Neural crest cell (in vitro differentiated cells): ENCODE measurements around the gene SPAG7. TPM values are rescaled to one million over a fixed set of nuclear protein-coding genes. Genes with fewer than 3 reads are reported as not detected.

Experiments used
- DNase-seq: peaks from one replicate; pipeline ENCODE4 v3.0.0; 2021; ENCODE audit warnings: low read depth, mixed read lengths, low spot score
- H3K27ac Mint-ChIP-seq: one replicate; pipeline ENCODE4 v1.8.0; 2021; ENCODE audit warnings: mild to moderate bottlenecking, mixed read lengths; ENCODE audit not compliant: unreplicated experiment
- H3K27me3 Mint-ChIP-seq: 2 replicates; pipeline ENCODE4 v1.8.0; 2021; ENCODE audit warnings: low read depth, mild to moderate bottlenecking, mixed read lengths
- H3K36me3 Mint-ChIP-seq: 2 replicates; pipeline ENCODE4 v1.8.0; 2021; ENCODE audit warnings: low read depth, mild to moderate bottlenecking, mixed read lengths
- H3K4me1 Mint-ChIP-seq: 2 replicates; pipeline ENCODE4 v1.8.0; 2021; ENCODE audit warnings: mixed read lengths
- H3K4me3 Mint-ChIP-seq: one replicate; pipeline ENCODE4 v1.8.0; 2021; ENCODE audit warnings: mild to moderate bottlenecking, mixed read lengths
- H3K9me3 Mint-ChIP-seq: 2 replicates; pipeline ENCODE4 v1.8.0; 2021; ENCODE audit warnings: mixed read lengths
- long read RNA-seq: library from polyadenylated mRNA; unstranded; transcript quantifications from one replicate; pipeline ENCODE4 v2.0.0, GENCODE V29; 2020
- total RNA-seq: library from RNA; stranded (reverse); gene quantifications from 2 replicates; pipeline ENCODE4 v1.2.1, GENCODE V29; 2021
- TF ChIP-seq, protein P1 (sequence below): fragments of 200-600 bp; sonication (generic); conservative IDR thresholded peaks from 2 replicates; pipeline ENCODE4 v1.5.0; 2021; ENCODE audit warnings: antibody characterized with exemption, mild to moderate bottlenecking

SPAG7 gene, protein sequence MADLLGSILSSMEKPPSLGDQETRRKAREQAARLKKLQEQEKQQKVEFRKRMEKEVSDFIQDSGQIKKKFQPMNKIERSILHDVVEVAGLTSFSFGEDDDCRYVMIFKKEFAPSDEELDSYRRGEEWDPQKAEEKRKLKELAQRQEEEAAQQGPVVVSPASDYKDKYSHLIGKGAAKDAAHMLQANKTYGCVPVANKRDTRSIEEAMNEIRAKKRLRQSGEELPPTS
- total RNA-seq = 76.9 and 78.9 TPM in 2 replicates
- long read RNA-seq, transcript SPAG7-201 (7 exons, 1,058 nt) = major isoform, 57 of 68 reads
- long read RNA-seq, partial matches to known transcripts = 1 of 68 reads
- long read RNA-seq, other reads (novel, unspliced or antisense) = 5 of 68 reads

DNA sequence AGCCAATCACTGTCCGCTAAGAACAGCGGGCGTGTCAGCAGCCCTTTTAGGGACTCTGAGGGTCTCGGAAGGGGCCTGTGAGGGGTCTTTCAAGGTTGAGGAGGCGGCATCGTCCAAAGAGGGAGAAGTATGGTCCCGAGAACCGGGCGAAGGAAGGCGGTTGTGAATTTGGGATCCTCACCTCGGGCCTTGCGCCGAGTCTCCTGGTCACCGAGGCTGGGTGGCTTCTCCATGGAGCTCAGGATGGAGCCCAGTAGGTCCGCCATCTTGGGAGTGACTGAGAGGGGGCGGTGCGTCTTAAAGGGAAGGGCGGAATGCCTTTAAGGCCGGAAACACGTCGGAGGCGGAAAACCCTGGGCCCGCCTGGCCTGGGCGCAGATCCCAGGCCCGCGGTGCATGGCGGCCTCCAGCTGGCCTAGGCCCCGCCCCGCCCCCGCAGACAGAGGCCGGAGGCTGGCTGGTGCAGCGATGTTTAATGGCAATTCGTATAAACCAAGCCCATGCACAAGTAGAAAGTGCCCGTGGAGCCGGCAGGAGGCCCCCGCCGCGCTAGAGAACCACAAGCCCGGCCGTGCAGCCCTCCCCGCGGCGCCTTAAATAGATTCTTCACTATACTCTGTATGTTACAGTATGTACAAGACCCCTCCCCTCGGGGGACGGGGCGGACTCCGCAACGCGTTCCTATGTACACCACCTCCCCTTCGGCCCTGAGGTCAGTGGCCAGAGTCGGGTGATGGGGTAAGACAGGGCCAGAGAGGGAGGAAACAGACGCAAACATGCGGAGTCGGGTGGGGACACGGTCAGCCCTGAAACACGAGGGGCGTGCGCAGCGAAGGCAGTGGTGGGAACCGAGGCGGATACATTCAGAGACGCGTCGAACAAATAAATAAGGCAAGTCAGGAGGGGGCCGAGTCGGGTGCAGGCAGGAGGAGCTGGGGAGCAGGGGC is at the start of gene SPAG7:
TSS of gene SPAG7 (minus strand) at position 279 of the 947 bp plus-strand sequence. CDS start at position 266, 13 bp downstream.
- Mint-ChIP-seq H3K36me3 (peaks cover 16% of the 10 kb centered on the region), H3K27me3 (no peaks in the 10 kb centered on the region), H3K4me3 (no peak within 1 kb of the TSS), H3K9me3 (no peaks in the 10 kb centered on the region), H3K4me1 (peaks cover 33% of the 10 kb centered on the region), H3K27ac (no peak within 1 kb of the TSS)
- peak; percentile 94 for DNase-seq
- TF ChIP-seq, protein P1, sequence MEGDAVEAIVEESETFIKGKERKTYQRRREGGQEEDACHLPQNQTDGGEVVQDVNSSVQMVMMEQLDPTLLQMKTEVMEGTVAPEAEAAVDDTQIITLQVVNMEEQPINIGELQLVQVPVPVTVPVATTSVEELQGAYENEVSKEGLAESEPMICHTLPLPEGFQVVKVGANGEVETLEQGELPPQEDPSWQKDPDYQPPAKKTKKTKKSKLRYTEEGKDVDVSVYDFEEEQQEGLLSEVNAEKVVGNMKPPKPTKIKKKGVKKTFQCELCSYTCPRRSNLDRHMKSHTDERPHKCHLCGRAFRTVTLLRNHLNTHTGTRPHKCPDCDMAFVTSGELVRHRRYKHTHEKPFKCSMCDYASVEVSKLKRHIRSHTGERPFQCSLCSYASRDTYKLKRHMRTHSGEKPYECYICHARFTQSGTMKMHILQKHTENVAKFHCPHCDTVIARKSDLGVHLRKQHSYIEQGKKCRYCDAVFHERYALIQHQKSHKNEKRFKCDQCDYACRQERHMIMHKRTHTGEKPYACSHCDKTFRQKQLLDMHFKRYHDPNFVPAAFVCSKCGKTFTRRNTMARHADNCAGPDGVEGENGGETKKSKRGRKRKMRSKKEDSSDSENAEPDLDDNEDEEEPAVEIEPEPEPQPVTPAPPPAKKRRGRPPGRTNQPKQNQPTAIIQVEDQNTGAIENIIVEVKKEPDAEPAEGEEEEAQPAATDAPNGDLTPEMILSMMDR = no peak

DNA sequence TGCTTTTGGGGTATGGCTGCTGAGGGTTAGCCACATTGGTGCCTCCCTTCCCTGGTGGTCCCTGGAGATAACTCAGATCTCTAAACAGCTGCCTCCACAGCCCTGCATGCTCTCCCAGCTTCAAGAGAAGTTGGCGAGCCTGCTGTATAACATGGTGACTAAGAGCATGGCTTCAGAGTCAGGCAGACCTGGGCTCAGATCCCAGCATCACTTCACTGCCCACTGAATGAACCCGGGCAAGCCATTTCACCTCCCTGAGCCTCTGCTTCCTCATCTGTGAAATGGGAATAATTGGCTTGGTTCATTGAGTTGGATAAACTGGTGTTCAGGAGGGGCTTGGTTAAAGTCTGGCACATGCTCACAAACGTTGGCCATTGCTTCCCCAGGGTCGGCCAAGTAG is 46.7 kb upstream of the SPAG7 start:
- Mint-ChIP-seq H3K4me1 (no peaks in the 10 kb centered on the region), H3K9me3 (no peaks in the 10 kb centered on the region), H3K36me3 (peaks cover 3% of the 10 kb centered on the region), H3K4me3 (no peak overlapping the region), H3K27me3 (no peaks in the 10 kb centered on the region), H3K27ac (no peak overlapping the region)
- no peak for DNase-seq
- TF ChIP-seq, protein P1 = no peak

DNA sequence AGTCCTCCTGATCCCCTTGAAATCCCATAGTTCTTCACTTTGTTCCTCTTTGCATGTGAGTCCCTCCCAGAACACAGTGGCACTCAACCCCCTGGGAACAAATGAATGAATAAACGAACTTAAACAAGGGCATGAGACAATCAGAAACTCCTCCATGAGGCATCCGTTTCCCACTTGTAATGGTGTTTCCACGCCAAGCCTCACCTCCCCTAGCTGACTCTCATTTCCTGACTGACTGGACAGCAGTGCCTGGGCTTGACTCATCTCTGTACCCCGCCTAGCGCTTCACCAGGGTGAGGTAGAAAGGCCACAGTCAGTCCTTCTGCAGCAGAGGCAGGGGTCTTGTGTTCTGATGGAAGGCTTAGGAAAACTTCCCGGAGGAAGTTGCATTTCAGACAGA is 44.3 kb upstream of the SPAG7 start:
- no peaks in the 10 kb centered on the region for H3K9me3 Mint-ChIP-seq
- peaks cover 10% of the 10 kb centered on the region for H3K36me3 Mint-ChIP-seq
- DNase-seq = no peak
- no peak overlapping the region for H3K4me3 Mint-ChIP-seq
- no peak overlapping the region for H3K27ac Mint-ChIP-seq
- no peaks in the 10 kb centered on the region for H3K27me3 Mint-ChIP-seq
- no peaks in the 10 kb centered on the region for H3K4me1 Mint-ChIP-seq
- TF ChIP-seq, protein P1 = no peak

DNA sequence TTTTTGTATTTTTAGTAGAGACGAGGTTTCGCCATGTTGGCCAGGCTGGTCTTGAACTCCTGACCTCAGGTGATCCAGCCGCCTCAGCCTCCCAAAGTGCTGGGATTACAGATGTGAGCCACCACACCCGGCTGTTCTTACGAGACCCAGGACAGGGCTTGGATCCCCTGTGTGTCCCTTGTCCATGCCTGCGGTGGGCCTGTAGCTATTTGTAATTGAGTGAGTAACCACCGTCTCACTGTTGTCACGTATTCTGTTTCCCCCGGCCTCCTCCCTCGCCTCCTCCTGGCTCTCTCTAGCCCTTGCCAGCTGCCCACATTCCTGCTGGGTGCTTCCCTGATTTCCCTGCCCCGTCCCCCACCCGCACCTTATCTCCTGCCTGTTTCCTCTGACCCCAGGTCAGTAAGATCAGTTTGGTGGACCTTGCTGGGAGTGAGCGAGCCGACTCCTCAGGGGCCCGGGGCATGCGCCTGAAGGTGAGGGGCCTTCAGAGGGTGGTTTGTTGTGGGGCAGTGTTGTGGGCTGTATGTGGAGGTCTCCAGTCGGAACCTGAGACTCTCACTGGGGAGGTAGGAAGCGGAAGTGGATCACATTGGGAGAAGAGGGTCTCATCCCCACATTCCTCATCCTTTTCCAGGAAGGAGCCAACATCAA is 35.7 kb upstream of the SPAG7 start:
- Mint-ChIP-seq H3K36me3 (peaks cover 32% of the 10 kb centered on the region), H3K9me3 (no peaks in the 10 kb centered on the region), H3K4me1 (peaks cover 11% of the 10 kb centered on the region), H3K27me3 (no peaks in the 10 kb centered on the region), H3K27ac (no peak overlapping the region), H3K4me3 (peak overlapping the region; percentile 52)
- TF ChIP-seq, protein P1 = no peak
- no peak for DNase-seq

DNA sequence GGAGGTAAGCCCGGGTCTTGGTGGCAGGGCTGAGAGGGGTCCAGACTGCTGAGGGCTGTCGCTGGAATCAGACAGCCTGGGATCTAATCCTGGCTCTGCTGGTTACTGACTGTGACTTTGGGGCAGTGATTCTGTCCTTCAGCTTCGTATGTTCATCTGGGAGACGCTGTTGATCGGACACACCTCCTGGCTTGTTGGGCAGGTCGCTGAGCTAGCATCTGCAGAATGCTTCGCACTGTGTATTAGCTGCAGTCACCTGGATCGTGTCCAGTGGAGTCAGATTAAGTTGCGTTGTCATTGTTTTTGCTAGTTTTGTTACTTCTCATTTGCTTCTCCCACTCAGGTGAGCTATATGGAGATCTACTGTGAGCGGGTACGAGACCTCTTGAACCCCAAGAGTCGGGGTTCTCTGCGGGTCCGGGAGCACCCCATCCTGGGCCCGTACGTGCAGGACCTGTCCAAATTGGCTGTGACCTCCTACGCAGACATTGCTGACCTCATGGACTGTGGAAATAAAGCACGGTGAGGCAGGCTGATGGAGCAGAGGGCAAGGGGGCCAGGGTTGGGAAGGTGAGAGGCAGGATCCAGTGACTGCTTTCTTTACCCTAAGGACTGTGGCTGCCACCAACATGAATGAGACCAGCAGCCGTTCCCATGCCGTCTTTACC is 34.6 kb upstream of the SPAG7 start:
- Mint-ChIP-seq H3K27me3 (no peaks in the 10 kb centered on the region), H3K27ac (no peak overlapping the region), H3K36me3 (peaks cover 25% of the 10 kb centered on the region), H3K4me1 (peaks cover 11% of the 10 kb centered on the region), H3K4me3 (peak overlapping the region; percentile 45), H3K9me3 (no peaks in the 10 kb centered on the region)
- DNase-seq = no peak
- TF ChIP-seq, protein P1 = no peak
